IMR-90 (cell line): ENCODE data around the gene ASPRV1. TPM values are rescaled to one million over a fixed set of nuclear protein-coding genes. Genes with fewer than 3 reads are reported as not detected.
A peak's percentile ranks its signal among the peaks of the same experiment; 100 is the strongest.

ENCODE experiments used
- ATAC-seq: fragments of 200-7000 bp; cut with Tn5 transposase; 2 replicates; pipeline ENCODE4 v1.9.1; 2020; ENCODE audit warnings: low read depth, mild to moderate bottlenecking, moderate library complexity
- BruUV-seq: library from RNA; stranded (reverse); fragments of 400-500 nt; replicated peaks from 2 replicates; lab custom pipeline; 2021; lab: Mats Ljungman, UMichigan
- CTCF ChIA-PET: fragments of 300-600 bp; formaldehyde crosslinking; extraction: SDS; loops from one replicate; lab custom pipeline; 2021; ENCODE audit warnings: antibody characterized with exemption; lab: Yijun Ruan, JAX
- POLR2A ChIA-PET: fragments of 300-600 bp; sonication (Branson Sonifier 250); formaldehyde crosslinking; loops from one replicate; lab custom pipeline; 2022; ENCODE audit warnings: antibody characterized with exemption; ENCODE audit not compliant: unreplicated experiment; lab: Charles Lee
- DNase-seq: peaks from one replicate; pipeline ENCODE4 v3.0.0; 2013
- H2AFZ ChIP-seq: replicated peaks from 2 replicates; pipeline ENCODE3; 2013; ENCODE audit warnings: low read length, mild to moderate bottlenecking; ENCODE audit not compliant: poor library complexity
- H2AK5ac ChIP-seq: 2 replicates; pipeline ENCODE4 v1.6.1; 2013; ENCODE audit warnings: low read depth, low read length, inconsistent platforms
- H2AK9ac ChIP-seq: replicated peaks from 2 replicates; pipeline ENCODE3; 2013; ENCODE audit warnings: mild to moderate bottlenecking, low read depth, low read length, moderate library complexity; ENCODE audit not compliant: poor library complexity
- H2BK120ac ChIP-seq: 2 replicates; pipeline ENCODE4 v1.6.1; 2013; ENCODE audit warnings: low read depth, low read length, inconsistent platforms
- H2BK15ac ChIP-seq: 3 replicates; pipeline ENCODE4 v1.6.1; 2013; ENCODE audit warnings: low read depth, low read length, inconsistent platforms
- H2BK20ac ChIP-seq: 2 replicates; pipeline ENCODE4 v1.6.1; 2013; ENCODE audit warnings: low read depth, mild to moderate bottlenecking, inconsistent platforms, low read length, moderate library complexity
- H2BK5ac ChIP-seq: 2 replicates; pipeline ENCODE4 v1.6.1; 2013; ENCODE audit warnings: mild to moderate bottlenecking, low read depth, low read length, inconsistent platforms; ENCODE audit not compliant: poor library complexity, severe bottlenecking
- H3K14ac ChIP-seq: replicated peaks from 2 replicates; pipeline ENCODE4 v1.6.1; 2013; ENCODE audit warnings: low read depth, low read length, inconsistent platforms
- H3K18ac ChIP-seq: 2 replicates; pipeline ENCODE4 v1.6.1; 2013; ENCODE audit warnings: low read depth, low read length, control low read depth
- H3K23ac ChIP-seq: 2 replicates; pipeline ENCODE4 v1.6.1; 2013; ENCODE audit warnings: low read depth, low read length, inconsistent platforms
- H3K27ac ChIP-seq: 2 replicates; pipeline ENCODE4 v1.5.1; 2013; ENCODE audit warnings: mild to moderate bottlenecking, control low read depth, low read length; ENCODE audit not compliant: insufficient read depth
- H3K27me3 ChIP-seq: 2 replicates; pipeline ENCODE4 v1.6.1; 2013; ENCODE audit warnings: low read length; ENCODE audit not compliant: control insufficient read depth, insufficient read depth
- H3K36me3 ChIP-seq: 2 replicates; pipeline ENCODE4 v1.6.1; 2013; ENCODE audit warnings: low read length, mixed read lengths; ENCODE audit not compliant: control insufficient read depth, insufficient read depth
- H3K4ac ChIP-seq: 2 replicates; pipeline ENCODE4 v1.6.1; 2013; ENCODE audit warnings: low read depth, low read length, inconsistent platforms
- H3K4me1 ChIP-seq: 2 replicates; pipeline ENCODE4 v1.6.1; 2013; ENCODE audit warnings: low read length, mixed read lengths; ENCODE audit not compliant: control insufficient read depth, insufficient read depth
- H3K4me2 ChIP-seq: 2 replicates; pipeline ENCODE4 v1.6.1; 2013; ENCODE audit warnings: low read depth, mild to moderate bottlenecking, control low read depth, low read length, moderate library complexity
- H3K4me3 ChIP-seq: 2 replicates; pipeline ENCODE4 v1.5.1; 2013; ENCODE audit warnings: low read depth, mild to moderate bottlenecking, control low read depth, low read length, moderate library complexity; ENCODE audit not compliant: insufficient read depth
- H3K56ac ChIP-seq: 2 replicates; pipeline ENCODE4 v1.6.1; 2013; ENCODE audit warnings: low read length, inconsistent platforms; ENCODE audit not compliant: insufficient read depth; ENCODE audit errors: extremely low read depth
- H3K79me1 ChIP-seq, 2 experiments: 2 replicates each; pipeline ENCODE4 v1.6.1; 2013; ENCODE audit warnings: low read length in 2 of 2, inconsistent platforms in 1 of 2, low read depth in 1 of 2
- H3K9ac ChIP-seq: 2 replicates; pipeline ENCODE4 v1.6.1; 2013; ENCODE audit warnings: low read depth, low read length, control low read depth
- H3K9me1 ChIP-seq: 2 replicates; pipeline ENCODE4 v1.6.1; 2013; ENCODE audit warnings: low read length, inconsistent platforms; ENCODE audit not compliant: insufficient read depth
- H3K9me3 ChIP-seq: 2 replicates; pipeline ENCODE4 v1.6.1; 2013; ENCODE audit warnings: low read length; ENCODE audit not compliant: control insufficient read depth, insufficient read depth
- H4K20me1 ChIP-seq: 2 replicates; pipeline ENCODE4 v1.6.1; 2013; ENCODE audit warnings: low read length, inconsistent platforms; ENCODE audit not compliant: insufficient read depth
- H4K5ac ChIP-seq: 2 replicates; pipeline ENCODE4 v1.6.1; 2013; ENCODE audit warnings: mild to moderate bottlenecking, low read depth, low read length, control low read depth
- H4K8ac ChIP-seq, 2 experiments: 2 replicates each; pipeline ENCODE4 v1.6.1; 2013; ENCODE audit warnings: low read depth in 2 of 2, low read length in 2 of 2, control low read depth in 1 of 2, inconsistent platforms in 1 of 2
- H4K91ac ChIP-seq: 2 replicates; pipeline ENCODE4 v1.6.1; 2013; ENCODE audit warnings: low read depth, low read length, inconsistent platforms; ENCODE audit not compliant: insufficient read depth
- BHLHE40 ChIP-seq: fragments of 150-350 bp; IDR thresholded peaks from 2 replicates; pipeline ENCODE4 v1.6.1; 2016; ENCODE audit warnings: mild to moderate bottlenecking, low read depth, low read length
- CEBPB ChIP-seq: IDR thresholded peaks from 2 replicates; pipeline ENCODE4 v1.6.1; 2012; ENCODE audit warnings: low read depth, low read length, improper control_type of control experiment
- CHD1 ChIP-seq: IDR thresholded peaks from 2 replicates; pipeline ENCODE4 v1.6.1; 2012; ENCODE audit warnings: low read depth, low read length, improper control_type of control experiment
- CTCF ChIP-seq: conservative IDR thresholded peaks from 2 replicates; pipeline ENCODE4 v1.5.1; 2012; ENCODE audit warnings: mild to moderate bottlenecking, low read depth, low read length, improper control_type of control experiment
- ELK1 ChIP-seq: fragments of 150-350 bp; IDR thresholded peaks from 2 replicates; pipeline ENCODE4 v1.6.1; 2016; ENCODE audit warnings: low read depth, mild to moderate bottlenecking, low read length, moderate library complexity, borderline replicate concordance
- FOS ChIP-seq: fragments of 150-350 bp; IDR thresholded peaks from 2 replicates; pipeline ENCODE4 v1.6.1; 2016; ENCODE audit warnings: low read depth, low read length
- MAFK ChIP-seq: IDR thresholded peaks from 2 replicates; pipeline ENCODE4 v1.6.1; 2012; ENCODE audit warnings: low read depth, low read length, improper control_type of control experiment
- MAZ ChIP-seq: IDR thresholded peaks from 2 replicates; pipeline ENCODE4 v1.6.1; 2012; ENCODE audit warnings: low read depth, mild to moderate bottlenecking, low read length, improper control_type of control experiment, moderate library complexity, borderline replicate concordance
- MXI1 ChIP-seq: IDR thresholded peaks from 2 replicates; pipeline ENCODE4 v1.6.1; 2012; ENCODE audit warnings: low read depth, mild to moderate bottlenecking, low read length, moderate library complexity, borderline replicate concordance
- NFE2L2 ChIP-seq: fragments of 150-350 bp; IDR thresholded peaks from 2 replicates; pipeline ENCODE4 v1.6.1; 2016; ENCODE audit warnings: low read depth, mild to moderate bottlenecking, low read length
- POLR2A ChIP-seq: IDR thresholded peaks from 2 replicates; pipeline ENCODE4 v1.6.1; 2012; ENCODE audit warnings: mild to moderate bottlenecking, low read depth, low read length
- RCOR1 ChIP-seq: IDR thresholded peaks from 2 replicates; pipeline ENCODE4 v1.6.1; 2012; ENCODE audit warnings: mild to moderate bottlenecking, low read length, improper control_type of control experiment; ENCODE audit not compliant: insufficient replicate concordance
- RFX5 ChIP-seq: IDR thresholded peaks from 2 replicates; pipeline ENCODE4 v1.8.0; 2012; ENCODE audit warnings: low read depth, mild to moderate bottlenecking, low read length, moderate library complexity
- SMC3 ChIP-seq: fragments of 150-350 bp; IDR thresholded peaks from 2 replicates; pipeline ENCODE4 v1.6.1; 2016; ENCODE audit warnings: low read depth, mild to moderate bottlenecking, antibody characterized with exemption, low read length, moderate library complexity
- USF2 ChIP-seq: fragments of 150-350 bp; IDR thresholded peaks from 2 replicates; pipeline ENCODE4 v1.6.1; 2017; ENCODE audit warnings: mild to moderate bottlenecking, antibody characterized with exemption, low read length, low read depth
- WGBS, 2 experiments: methylation state at CpG; one replicate each; pipeline versions ENCODE4 v1.1.5 to v1.1.7; 2013; ENCODE audit warnings: missing lambda C conversion rate in 2 of 2; ENCODE audit not compliant: insufficient read length in 1 of 2; ENCODE audit errors: extremely low coverage in 2 of 2; 5-methylcytosine and 5-hydroxymethylcytosine counted together
- dilution Hi-C: fragments of 300-500 bp; cut with HindIII; formaldehyde crosslinking; loops from one replicate; pipeline ENCODE4 v1.14.3; 2018; ENCODE audit warnings: low sequenced_read_pairs; ENCODE audit not compliant: unreplicated experiment
- in situ Hi-C: fragments of 300-500 bp; cut with MboI; formaldehyde crosslinking; loops from 3 replicates; pipeline ENCODE4 v1.14.3; 2019; ENCODE audit warnings: low sequenced_read_pairs, inconsistent platforms, mixed read lengths
- intact Hi-C: fragments of 100-400 bp; cut with micrococcal nuclease; formaldehyde crosslinking; loops from 2 replicates; pipeline ENCODE4 v1.10.0; 2022
- polyA plus RNA-seq, 3 experiments: library from polyadenylated mRNA; depleted of rRNA; stranded (reverse); fragments of >200 nt; gene quantifications; 2 replicates each; pipeline ENCODE4 v1.2.3, GENCODE V29; 2012; ENCODE audit warnings: low replicate concordance in 1 of 3
- total RNA-seq: library from RNA; depleted of rRNA; stranded (reverse); fragments of >200 nt; gene quantifications from 2 replicates; pipeline ENCODE4 v1.2.3, GENCODE V29; 2012

The ASPRV1 gene
- total and polyA plus RNA-seq, 2 of the 4 experiments (the other 2 are of a cell fraction): 0.14 to 0.18 TPM

GRCh38 chr2:69911985-69912563, 49.4 kb downstream of the ASPRV1 start:
- Histone ChIP-seq H3K27me3 (no peaks in the 10 kb centered on the region), H3K9ac (no peak overlapping the region), H2BK15ac (no peak overlapping the region), H3K4me1 (no peaks in the 10 kb centered on the region), H3K4ac (no peak overlapping the region), H4K20me1 (no peaks in the 10 kb centered on the region), H3K36me3 (peaks cover 6% of the 10 kb centered on the region), H2AFZ (no peak overlapping the region), H3K9me3 (no peaks in the 10 kb centered on the region), H2AK5ac (no peak overlapping the region), H3K4me2 (no peak overlapping the region), H3K27ac (no peak overlapping the region), H3K14ac (no peak overlapping the region), H4K8ac (no peak overlapping the region), H3K18ac (no peak overlapping the region), H3K79me1 (peaks cover 1 to 11% of the 10 kb centered on the region in 2 experiments; a peak in 3 of 4 replicates), H3K4me3 (no peak overlapping the region), H2BK20ac (no peak overlapping the region), H2BK5ac (no peak overlapping the region), H4K91ac (no peak overlapping the region), H4K5ac (no peak overlapping the region), H3K23ac (no peak overlapping the region), H2BK120ac (no peak overlapping the region), H3K9me1 (no peaks in the 10 kb centered on the region), H2AK9ac (no peak overlapping the region), H3K56ac (no peak overlapping the region)
- no CpG with 5 or more reads among the region's 2 CpGs for WGBS, 2 experiments
- intact Hi-C loops (loop anchor here (5.0 kb wide), 1 partner anchor 390 kb away; the partner anchor contains the start of gene FAM136A), dilution Hi-C loops (no loop called here), in situ Hi-C loops (loop anchor here (25.0 kb wide), 1 partner anchor 325 kb away; the partner anchor contains the start of gene TIA1)
- ChIA-PET CTCF (interaction anchor here (0.6 to 2.7 kb wide), 9 partner anchors 83 to 346 kb away, joined by 3 to 7 read pairs (median 4); partner anchors contain the start of gene PCYOX1), POLR2A (interaction anchor here (0.5 kb wide), 1 partner anchor 182 kb away, joined by 6 read pairs; no protein-coding TSS in a partner anchor)
- DNase-seq (peak; percentile 58), ATAC-seq (no peak)
- no TSS peak for BruUV-seq
- TF ChIP-seq FOS: no peak
- TF ChIP-seq CTCF: peak; percentile 71
- TF ChIP-seq NFE2L2: no peak
- TF ChIP-seq SMC3: peak; percentile 78
- TF ChIP-seq ELK1: no peak
- no peak for TF ChIP-seq RFX5
- TF ChIP-seq RCOR1: no peak
- no peak for TF ChIP-seq MXI1
- no peak for TF ChIP-seq MAFK
- TF ChIP-seq USF2: no peak
- TF ChIP-seq CHD1: no peak
- TF ChIP-seq BHLHE40: no peak
- TF ChIP-seq MAZ: no peak
- no peak for TF ChIP-seq POLR2A
- TF ChIP-seq CEBPB: no peak
